Heart left ventricle (tissue), 13 donors: ENCODE measurements around the gene C2CD2.

Experiments
- POLR2A ChIP-seq, 2 donors: fragments of 450-650 bp; IDR thresholded peaks; one replicate each; pipeline ENCODE4 v1.6.1; 2017; ENCODE audit warnings: antibody characterized with exemption in 2 of 2, mild to moderate bottlenecking in 2 of 2, moderate library complexity in 2 of 2
- TF ChIP-seq, protein P1 (sequence below), 12 donors: fragments of 200-600 bp; sonication (generic) in 4 of 12; IDR thresholded peaks; one replicate each; pipeline versions ENCODE4 v1.5.0 to v1.8.0; 2018 to 2022; ENCODE audit warnings: antibody characterized with exemption in 12 of 12, mild to moderate bottlenecking in 5 of 12
- donor health status: ischemic (EF 13 %, LVEDD 7.1; RV severe dilation, severe dysfunction).
- donor health status: DM: no; HTN: yes; CAD: no.
- donor health status: DM: no; HTN: no; CAD: no.
- donor health status: ischemic (EF 25% LVEDD 6.9; RV normal size, moderate dysfunction).
- donor health status: ischemic (EF 25% LVEDD 5.7; RV mildly dilated, moderate dysfunction).
- donor health status: ischemic (EF 35%, LVEDD 5.7; RV mildly dilated, moderate dysfunction).
- donor health status: nonischemic (EF 11% LVEDD 7.7; RV severe dilation, severe dysfunction).
- donor health status: DM: yes; HTN: yes; CAD: no.
- donor health status: PGD.
- donor health status: ischemic (EF 29% LVEDD 5.4; RV normal size, mild dysfunction).
- donor health status: nonischemic (EF 23%, LVEDD 6.1; RV moderate dilation, normal function).

DNA sequence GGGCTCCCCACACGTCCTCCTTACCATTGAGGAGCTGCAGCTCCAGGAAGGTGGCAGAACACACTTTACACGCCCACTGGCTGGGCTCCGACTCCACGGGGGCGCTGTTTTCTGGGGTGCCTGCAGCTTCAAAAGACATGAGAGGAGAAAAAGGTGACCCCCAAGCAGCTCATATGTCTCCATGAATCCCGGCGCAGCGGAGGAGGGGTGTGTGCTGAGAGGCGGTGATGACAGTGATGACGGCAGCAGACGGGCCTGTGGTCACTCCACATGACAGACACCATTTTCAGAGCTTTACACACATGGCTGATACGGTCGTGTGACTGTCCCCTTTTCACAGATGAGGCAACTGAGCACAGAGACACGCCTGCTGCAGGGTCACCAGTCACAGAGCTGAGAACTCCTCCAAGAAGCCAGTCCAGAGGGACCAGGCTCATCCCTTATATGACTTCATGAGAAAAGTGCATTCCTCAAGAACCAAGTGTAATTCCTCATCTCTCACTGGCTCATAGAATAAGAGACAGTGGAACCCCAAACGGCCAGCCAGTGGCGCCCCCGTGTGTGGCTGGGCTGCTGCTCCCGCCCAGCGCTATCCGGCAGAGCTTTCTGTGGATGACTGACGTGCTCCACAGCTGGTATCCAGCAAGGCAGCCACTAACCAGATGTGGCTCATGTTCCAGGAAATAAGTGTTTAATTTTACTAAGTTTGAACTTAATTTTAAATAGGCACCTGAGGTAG lies 106.6 kb downstream of the C2CD2 start:
- TF ChIP-seq, protein P1, sequence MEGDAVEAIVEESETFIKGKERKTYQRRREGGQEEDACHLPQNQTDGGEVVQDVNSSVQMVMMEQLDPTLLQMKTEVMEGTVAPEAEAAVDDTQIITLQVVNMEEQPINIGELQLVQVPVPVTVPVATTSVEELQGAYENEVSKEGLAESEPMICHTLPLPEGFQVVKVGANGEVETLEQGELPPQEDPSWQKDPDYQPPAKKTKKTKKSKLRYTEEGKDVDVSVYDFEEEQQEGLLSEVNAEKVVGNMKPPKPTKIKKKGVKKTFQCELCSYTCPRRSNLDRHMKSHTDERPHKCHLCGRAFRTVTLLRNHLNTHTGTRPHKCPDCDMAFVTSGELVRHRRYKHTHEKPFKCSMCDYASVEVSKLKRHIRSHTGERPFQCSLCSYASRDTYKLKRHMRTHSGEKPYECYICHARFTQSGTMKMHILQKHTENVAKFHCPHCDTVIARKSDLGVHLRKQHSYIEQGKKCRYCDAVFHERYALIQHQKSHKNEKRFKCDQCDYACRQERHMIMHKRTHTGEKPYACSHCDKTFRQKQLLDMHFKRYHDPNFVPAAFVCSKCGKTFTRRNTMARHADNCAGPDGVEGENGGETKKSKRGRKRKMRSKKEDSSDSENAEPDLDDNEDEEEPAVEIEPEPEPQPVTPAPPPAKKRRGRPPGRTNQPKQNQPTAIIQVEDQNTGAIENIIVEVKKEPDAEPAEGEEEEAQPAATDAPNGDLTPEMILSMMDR (IDR thresholded peaks at IDR 0.05), result no peak
- TF ChIP-seq POLR2A (IDR thresholded peaks at IDR 0.05), result no peak
